Measurements from ENCODE around the gene LRRC3.

The LRRC3 gene

DNA sequence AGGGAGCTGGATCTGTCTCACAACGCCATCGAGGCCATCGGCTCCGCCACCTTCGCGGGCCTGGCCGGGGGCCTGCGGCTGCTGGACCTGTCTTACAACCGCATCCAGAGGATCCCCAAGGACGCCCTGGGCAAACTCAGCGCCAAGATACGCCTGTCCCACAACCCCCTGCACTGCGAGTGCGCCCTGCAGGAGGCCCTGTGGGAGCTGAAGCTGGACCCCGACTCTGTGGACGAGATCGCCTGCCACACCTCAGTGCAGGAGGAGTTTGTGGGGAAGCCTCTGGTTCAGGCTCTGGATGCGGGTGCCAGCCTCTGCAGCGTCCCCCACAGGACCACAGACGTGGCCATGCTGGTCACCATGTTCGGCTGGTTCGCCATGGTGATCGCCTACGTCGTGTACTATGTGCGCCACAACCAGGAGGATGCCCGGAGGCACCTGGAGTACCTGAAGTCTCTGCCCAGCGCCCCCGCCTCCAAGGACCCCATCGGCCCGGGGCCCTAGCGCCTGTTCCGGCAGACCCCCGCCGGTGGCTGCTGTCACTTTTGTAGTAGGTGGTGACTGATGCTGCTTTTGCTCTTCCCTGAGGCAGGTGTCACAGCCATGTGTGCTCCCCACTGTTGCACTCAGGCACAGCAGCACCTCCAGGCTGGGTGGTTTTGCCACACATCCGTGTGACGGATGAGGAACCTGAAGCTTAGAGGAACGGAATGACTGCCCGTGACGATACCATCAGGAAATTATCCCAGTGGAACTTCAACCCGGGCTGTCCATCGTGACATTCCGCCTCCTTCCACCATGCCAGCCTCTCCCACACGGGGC is 1.8 kb downstream of the LRRC3 start:
- peak; percentile 52 for FAIRE-seq
- no peak for DNase-seq (ENCODE audit: low spot score)

DNA sequence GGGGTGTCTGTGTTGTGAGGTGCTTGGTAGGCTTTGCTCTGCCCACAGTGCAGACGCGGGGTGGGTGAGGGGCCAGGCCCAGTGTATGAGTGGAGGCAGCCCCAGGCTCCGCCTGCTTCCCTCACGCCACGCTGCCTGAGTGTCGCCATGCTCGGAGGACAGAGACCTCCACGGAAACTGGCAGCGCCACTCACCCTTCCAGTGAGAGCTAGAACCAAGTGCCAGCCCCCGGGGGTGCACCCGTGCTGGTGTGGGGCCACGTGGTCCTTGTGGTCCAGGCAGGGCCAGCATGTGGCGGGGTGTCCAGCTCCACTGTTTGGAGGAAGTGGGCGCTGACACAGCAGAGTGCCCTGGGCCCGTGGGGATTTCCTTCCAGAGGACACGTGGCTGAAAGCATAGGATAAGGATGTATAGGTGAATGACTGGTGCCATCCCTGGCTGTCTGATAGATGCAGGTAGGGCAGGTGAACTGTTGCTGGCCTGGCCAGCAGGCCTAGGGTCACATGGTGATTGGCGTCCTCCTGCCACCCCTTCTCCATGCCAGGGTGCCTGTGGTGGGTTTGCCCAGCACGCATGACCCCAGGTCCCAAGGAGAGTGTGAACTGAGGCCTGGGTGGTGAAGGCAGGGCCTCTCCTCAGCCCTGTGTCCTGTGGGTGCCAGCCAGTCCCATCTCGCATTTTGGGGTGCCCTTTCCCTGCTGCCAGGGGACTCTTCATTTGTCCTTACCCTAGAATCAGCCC is 3.8 kb downstream of the LRRC3 start:
- FAIRE-seq (no peak), DNase-seq (ENCODE audit: low spot score) (no peak)

DNA sequence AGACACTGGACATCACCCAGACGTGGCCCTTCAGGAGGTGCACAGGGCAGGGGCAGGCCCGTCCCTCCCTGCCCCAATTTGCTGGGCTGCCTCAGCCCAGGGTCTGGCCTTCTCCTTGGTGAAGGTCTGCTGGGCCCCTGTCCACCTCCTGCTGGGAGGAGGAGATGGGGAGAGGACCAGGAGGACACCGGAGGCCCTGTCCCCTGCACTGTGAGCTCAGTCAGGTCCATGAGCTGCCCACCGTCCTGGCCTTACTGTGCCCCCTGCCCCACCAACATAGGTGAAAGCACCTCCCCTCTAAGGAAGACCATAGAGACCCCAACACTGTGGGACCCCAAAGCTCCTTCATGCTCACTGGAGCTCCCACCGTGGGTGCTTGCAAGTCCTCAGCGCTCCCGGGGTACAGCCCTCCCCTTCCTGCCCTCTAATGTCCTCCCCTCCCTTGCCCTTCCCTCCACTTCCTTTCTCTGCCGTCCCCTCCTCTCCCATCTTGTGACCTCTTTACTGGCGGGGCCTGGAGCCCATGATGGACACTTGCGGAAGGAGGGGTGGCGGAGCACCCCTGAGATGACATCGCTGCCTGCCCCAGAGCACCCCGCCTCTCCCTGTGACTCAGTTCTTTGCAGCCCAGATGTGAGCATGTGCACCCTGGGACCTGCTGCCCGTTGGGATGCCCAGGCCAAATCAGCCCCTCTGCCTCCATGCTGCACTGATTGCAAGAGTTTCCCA is 4.6 kb downstream of the LRRC3 start:
- FAIRE-seq: no peak
- DNase-seq (ENCODE audit: low spot score): no peak

DNA sequence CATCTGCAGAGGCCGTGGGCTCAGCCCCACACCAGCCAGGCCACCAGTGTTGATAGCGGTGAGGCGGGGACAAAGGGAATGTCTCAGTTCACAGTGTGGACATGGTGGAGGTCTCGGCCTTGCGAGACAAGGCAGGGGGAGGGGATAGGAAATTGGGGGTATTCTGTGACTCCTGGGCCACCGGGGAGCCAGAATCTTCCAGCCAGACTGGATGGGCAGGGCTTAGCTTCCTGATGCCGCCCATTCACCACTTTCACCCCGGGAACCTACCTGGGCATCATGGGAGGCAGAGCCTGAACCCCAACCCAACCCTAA is 5.1 kb downstream of the LRRC3 start:
- DNase-seq (ENCODE audit: low spot score) (no peak), FAIRE-seq (no peak)

DNA sequence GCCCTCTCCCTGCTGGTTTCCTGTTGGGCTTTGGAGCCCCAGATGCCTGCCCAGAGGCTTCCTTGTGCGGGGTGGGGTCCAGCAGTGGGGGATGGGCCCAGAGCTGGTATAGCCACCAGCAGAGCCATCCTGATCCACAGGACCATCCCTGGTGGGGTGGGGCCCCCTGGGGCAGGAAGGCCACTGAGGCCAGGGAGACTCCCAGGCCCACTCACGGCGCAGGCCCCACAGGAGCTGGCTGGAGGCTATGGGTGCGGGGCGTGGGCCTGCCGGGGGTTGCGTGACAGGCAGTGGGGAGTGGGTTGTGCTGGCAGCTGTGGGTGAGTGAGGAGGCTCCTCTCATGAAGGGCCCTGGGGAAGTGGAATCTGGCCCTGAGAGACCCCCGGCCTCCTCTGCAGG is 5.7 kb downstream of the LRRC3 start:
- FAIRE-seq (no peak), DNase-seq (ENCODE audit: low spot score) (no peak)

DNA sequence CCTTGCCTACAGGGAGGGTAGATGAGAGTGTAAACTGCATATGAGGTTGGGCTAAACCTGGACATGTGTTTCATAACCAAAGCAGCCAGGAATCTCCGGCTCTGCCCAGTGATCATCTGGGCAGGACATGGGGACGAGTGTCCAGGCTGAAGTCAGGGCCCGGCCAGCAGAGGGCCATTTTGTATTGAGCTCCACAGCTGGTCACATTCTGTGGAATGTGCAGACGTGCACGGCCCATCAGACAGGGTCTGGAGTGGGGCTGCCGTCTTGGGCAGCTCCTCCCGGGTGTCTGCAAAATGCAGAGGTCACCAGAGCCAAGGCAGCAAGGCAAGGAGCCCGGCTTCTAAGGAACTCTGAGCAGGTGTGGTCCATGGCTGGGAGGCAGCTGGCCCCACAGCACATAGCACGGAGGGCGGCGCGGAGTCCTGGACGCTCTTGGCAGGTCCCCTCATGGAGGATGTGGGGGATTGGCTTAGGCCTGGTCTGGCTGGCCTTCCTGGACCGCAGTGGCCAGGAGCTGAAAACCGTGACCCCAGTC is 6.2 kb downstream of the LRRC3 start:
- DNase-seq (ENCODE audit: low spot score) (no peak), FAIRE-seq (no peak)

DNA sequence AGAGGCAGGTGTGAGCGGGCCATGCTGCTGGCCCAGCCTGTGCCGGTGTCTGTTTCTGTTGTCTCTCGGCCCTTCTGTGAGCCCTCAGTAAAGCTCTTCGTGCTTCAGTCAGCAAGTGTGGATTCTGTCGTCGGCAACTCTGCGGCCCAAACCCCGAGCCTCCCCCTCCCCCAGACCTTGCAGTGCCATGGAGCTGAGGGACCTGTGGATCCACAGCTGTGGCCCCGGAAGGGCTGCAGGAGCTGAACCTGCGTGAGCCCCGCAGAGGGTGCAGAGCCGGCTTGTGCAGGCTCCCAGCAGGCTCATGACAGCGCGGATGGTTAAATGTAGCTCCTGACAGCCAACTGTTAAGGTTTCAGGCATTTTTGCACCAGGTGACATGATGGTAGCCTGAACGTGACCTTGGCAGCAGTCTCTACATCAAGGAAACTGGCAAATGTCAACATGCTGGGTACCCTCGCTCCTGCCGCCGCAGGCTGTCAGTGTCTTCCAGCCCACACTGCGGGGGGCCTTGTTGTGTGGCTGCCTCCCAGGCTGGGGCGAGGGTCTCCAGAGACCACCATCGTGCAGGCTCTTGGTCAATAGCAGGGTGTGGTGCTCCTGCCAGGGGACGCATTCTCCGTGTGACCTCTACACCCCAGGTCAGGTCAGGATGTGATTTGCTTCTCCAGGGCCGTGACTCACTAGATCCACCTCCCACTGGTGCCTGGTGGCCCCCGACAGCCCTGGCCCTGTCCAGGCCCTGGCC is 7.0 kb downstream of the LRRC3 start:
- no peak for FAIRE-seq
- no peak for DNase-seq (ENCODE audit: low spot score)

DNA sequence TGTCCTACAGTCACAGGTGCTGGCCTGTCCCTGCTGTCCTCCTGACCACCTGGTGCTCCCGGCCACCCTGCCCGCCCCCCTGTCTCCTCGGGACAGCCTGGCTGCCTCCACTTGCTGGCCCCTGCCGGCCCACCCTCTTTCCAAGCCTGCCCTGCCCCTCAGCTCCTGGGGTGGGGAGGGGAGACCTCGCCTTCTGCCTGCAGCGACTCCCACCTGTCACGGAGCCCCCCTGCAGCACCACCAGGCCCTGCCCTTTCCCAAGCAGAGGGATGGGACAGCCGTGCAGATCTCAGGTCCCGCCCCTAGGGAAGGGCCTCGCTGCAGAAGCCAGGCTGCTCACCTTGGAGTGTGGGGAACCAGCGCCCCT is 7.5 kb downstream of the LRRC3 start:
- DNase-seq (ENCODE audit: low spot score): no peak
- no peak for FAIRE-seq

DNA sequence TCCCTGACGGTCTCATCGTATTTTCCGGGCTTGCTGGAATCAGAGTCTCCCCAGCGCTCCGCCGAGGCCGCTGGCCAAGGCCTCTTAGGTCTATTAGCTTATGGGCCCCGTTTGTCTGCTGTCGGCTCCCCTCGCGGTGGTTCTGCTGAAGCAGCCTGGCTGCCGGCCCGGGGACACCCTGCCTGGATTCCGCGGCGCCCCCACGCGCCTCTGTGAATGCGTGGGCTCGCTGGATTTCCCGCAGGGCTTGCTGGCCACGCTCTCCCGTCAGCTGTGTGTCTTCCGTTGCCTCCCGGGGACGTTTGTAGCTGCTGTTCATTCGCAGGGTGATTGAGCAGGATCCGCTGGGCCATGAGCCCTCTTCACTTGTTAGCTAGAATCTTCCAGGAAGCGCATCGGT is 8.4 kb downstream of the LRRC3 start:
- DNase-seq (ENCODE audit: low spot score) (no peak), FAIRE-seq (no peak)

DNA sequence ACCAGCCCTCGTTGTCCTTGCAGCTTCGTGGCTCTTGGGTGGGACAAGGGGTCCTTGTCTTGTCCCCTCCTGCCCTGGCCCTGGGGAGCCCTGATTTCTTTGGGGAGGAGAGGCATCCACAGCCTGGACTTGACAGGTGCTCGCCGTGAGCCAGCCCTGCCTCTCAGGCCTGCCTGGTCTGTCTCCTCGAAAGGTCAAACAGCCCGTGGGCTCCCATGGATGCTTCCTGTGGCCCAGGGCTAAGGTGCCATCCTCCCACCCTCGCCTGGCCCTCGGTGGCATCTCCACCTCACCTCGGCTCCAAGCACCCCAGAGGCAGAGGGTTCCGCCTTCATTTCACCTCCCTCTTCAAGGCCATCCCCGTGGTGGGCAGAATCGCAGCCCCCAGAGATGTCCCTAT is 9.0 kb downstream of the LRRC3 start:
- DNase-seq (ENCODE audit: low spot score) (no peak), FAIRE-seq (no peak)

DNA sequence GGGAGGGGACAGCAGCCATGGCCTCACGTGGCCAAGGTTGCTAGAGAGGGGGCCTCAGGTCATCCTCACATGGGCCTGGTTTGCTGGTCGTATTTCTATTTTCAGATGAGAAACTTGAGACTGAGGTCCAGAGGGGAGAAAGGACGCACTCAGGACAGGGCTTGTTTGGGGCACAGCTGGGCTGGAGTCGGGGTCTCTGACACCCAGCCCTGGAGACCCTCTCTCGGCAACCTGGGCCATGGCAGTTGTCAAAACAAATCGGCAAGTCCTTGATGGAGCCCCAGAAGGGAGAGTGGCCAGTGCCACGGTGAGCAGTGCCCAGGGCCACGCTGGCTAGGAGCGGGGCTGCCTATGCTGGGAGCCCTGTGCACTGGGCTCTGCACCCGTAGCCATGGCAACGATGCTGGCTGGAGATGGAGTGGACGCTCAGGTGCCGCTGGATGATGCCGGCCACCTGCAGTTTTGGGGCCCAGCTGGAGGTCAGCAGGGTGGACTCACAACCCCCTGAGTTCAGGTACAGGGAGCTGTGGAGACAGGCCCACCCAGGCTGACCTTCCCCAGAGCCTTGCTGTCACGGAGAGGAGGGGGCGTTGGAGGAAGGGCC is 11.1 kb downstream of the LRRC3 start:
- FAIRE-seq (no peak), DNase-seq (ENCODE audit: low spot score) (no peak)

DNA sequence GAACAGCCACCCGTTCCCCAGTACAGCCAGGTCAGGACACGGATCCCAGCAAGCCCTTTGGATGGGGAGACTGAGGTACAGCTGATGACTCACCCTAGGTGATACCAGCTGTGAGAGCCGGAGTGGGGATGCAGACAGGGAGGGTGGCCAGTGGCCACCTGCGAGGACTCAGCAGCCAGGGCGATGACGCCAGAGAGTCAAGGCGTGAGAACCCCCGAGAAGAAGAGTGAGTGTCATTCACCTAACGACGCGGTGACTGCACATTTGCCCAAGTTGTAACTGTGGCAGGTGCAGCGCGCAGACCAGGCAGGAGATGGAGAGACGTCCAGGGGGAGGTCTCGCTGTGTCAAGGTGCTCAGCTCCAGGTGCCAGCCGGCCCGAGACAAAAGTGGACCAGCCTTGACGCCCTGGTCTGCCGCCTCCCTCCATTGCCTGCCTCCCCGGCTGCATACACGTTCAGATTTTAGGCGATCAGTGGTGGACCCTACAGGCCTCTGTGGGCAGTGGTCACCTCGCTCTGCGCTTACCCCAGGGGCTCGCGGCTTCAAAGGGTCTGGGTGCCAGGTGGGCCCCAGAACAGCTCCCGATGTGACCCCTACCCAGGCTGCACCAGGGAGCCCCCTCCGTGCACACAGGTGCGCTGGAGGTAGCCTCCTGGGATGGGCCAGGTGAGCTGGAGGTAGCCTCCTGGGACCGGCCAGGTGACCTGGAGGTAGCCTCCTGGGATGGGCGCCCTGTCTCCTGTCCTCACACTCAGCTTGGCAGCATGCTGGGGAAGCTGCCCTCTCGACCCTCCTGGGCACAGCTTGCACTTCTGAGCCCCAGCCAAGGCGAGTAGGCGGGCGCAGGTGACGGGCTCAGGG is 11.9 kb downstream of the LRRC3 start:
- FAIRE-seq (no peak), DNase-seq (ENCODE audit: low spot score) (no peak)

DNA sequence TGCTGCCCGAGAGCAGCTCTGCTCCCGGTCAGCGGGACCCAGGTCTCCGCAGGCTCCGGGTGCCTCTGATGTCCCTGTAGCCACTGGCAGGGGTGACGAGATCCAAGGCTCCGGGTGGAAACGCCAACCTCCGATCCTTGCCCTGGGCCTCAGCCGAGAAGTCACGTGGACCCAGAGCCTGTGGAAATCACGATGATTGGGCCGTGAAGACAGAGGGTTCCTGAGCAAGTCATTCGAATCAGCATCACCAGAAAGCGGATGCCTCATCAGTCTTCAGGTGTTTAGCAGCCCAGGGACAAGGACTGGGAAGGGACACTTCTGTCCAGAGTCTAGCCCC is 12.5 kb downstream of the LRRC3 start:
- no peak for DNase-seq (ENCODE audit: low spot score)
- no peak for FAIRE-seq

DNA sequence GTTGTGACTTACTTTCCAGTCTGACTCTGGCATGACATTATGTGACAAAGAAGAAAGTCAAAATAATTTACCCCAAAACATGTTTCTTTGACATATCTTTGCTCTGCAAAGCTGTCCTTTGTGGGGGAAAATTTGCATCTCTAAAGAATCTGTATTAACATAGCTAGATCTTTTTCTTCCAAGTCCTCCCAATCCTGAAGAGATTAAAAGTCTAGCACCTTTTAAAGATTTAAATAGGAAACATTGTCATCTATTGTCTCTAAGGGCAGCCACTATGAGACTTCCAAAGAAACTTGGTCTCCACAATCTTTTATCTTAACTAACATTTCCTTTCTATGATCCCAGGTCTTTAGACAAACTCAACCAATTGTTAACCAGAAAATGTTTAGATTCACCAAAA is 16.0 kb downstream of the LRRC3 start:
- no peak for DNase-seq (ENCODE audit: low spot score)
- no peak for FAIRE-seq

DNA sequence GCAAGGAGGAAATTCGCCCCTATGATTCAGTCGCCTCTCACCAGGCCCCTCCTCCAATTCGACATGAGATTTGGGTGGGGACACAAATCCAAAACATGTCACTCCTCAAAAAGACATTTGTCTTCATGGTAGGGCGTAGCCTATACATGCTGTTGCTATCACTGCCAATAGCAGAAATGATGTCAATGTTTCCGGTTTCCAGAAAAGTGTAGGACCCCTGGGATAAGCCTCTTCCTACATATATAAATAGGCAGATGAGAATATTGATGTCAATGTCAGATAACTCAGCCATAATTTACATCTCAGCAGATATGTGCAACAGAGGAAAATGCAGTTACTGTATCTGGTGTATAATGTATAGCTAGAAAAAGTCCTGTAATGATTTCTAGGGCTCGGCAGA is 16.7 kb downstream of the LRRC3 start:
- no peak for FAIRE-seq
- no peak for DNase-seq (ENCODE audit: low spot score)

DNA sequence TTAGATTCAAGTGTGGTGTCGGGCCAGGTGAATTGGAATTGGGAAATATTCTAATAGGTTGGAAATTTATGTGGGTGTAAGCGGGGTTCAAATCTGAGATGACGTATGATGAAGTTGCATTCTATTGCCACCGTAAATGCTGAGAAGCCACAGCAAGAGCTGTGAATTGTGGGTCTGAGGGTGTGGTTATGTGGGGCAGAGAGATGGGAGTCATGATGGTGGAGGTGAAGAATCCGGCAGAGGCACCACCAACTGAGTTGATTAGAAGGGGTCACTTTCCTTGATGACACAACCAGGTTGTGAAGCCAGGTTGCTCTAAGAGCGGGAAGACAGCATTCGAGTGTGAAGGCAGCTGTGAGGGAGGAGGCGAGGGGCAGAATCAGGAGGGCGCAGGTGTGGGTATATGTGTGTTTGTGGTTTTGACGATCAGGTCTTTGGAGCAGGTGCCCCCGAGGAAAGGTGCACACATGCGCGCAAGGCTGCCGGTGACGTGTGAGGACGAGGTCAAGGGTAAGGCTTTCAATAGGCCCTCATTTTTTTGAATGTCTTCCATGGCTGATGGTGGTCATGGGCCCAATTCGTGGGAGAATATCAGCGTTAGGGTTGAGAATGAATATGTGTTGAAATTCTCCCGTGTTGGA is 18.7 kb downstream of the LRRC3 start:
- no peak for DNase-seq (ENCODE audit: low spot score)
- no peak for FAIRE-seq

DNA sequence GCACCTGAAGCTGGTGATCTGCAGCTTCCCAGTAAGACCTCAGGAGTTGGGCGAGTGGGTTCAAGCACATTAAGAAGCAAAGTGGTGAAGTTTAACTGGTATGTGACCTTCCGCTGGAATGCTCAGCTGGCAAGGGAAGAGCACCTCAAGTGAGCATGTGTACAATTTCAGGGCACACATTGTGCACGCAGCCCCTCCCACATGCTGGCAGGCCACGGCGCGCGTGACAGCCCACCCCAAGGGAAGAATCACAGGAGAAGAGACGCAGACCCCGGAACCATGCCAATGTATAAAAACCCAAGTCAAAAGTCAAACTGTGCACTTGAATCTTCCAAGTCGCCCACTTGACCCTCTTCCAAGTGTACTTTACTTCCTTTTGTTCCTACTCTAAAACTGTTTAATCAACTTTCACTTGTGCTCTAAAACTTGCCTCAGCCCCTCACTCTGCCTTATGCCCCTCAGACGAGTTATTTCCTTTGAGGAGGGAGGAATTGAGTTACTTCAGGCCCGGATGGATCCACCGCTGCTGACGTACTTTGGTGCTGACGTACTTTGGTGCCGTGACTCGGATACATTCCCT is 20.0 kb downstream of the LRRC3 start:
- no peak for DNase-seq (ENCODE audit: low spot score)
- no peak for FAIRE-seq

DNA sequence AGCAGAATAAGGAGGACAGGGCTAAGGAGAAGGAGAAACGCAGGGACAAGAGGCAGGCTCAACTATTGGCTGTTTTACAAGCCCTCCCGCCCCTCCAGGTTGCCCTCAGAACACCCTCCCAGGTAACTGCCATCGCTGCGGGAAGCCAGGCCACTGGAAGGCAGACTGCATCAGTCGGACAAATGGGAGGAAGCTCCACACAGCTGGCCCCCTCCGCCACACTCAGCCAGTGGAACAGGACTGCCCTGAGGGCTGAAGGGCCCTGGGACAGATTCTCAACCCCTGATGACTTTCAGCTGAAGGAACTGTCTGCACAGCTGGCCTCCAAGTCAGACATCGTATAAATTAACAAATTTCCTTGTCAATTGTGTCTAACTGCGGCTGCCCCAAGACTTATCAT is 21.8 kb downstream of the LRRC3 start:
- FAIRE-seq (no peak), DNase-seq (ENCODE audit: low spot score) (no peak)

DNA sequence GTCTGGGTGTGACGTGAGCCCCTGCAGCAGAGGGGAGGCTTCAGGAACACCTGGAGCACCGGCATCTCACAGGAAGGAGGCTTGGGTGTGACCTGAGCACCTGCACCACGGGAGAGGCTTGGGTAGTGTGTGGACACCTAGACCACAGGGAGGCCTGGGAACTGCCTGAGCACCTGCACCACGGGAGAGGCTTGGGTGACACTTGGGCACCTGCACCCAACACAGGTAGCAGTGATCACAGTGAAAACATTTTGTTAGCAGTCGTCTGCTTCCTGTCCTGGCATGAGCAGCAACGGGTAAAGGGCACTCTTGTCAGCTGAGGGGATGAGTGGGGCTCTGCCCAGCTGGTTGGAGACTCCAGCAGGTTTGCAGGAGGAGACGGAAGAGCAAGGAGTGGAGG is 22.4 kb downstream of the LRRC3 start:
- DNase-seq (ENCODE audit: low spot score): no peak
- FAIRE-seq: no peak

Measured in urothelium cell line (cell line).